Ramos (cell line): ENCODE data around the gene TUSC7.

Experiments used
- in situ Hi-C: fragments of 300-500 bp; cut with MboI; formaldehyde crosslinking; loops from one replicate; pipeline ENCODE4 v1.14.3; 2022; ENCODE audit warnings: low sequenced_read_pairs; ENCODE audit not compliant: unreplicated experiment

TUSC7 gene

DNA sequence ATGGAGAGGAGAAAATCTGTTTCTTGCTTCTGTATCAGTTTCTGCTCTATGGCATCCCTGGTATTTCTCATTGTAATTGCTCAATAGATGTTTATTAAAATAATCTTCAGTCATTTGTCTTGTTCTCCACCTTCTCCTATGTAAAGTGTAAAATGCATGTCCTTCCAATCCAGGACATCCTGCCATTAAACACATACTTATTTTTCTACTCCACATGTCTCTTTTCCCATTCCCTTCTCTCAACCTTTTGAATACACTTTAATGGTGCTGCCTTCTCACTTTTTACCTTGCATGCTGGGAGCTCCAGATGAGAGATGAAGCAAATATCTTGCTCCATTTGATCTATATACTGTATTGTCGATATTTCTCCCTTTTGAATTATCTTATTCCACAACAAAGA, 49.7 kb downstream of the TUSC7 start:
- in situ Hi-C loops: loop anchor here (25.0 kb wide), 1 partner anchor 622 kb away; no protein-coding TSS in a partner anchor
